T47D (cell line): ENCODE data around the gene OVCA2.

ENCODE experiments used
- DNase-seq, 2 experiments: peaks; one replicate each; pipeline versions ENCODE4 v3.0.0 to v3.0.0-alpha.2; 2011 to 2012; ENCODE audit warnings: low read depth in 1 of 2, low spot score in 1 of 2
- JUND ChIP-seq: IDR thresholded peaks from 2 replicates; pipeline ENCODE4 v1.6.1; 2012; ENCODE audit warnings: low read depth
- in situ Hi-C: cut with HindIII; loops from 2 replicates; pipeline ENCODE4 v1.10.0; 2016; ENCODE audit warnings: low sequenced_read_pairs, low pct_unique_long_range_greater_than_20kb

Gene OVCA2

DNA sequence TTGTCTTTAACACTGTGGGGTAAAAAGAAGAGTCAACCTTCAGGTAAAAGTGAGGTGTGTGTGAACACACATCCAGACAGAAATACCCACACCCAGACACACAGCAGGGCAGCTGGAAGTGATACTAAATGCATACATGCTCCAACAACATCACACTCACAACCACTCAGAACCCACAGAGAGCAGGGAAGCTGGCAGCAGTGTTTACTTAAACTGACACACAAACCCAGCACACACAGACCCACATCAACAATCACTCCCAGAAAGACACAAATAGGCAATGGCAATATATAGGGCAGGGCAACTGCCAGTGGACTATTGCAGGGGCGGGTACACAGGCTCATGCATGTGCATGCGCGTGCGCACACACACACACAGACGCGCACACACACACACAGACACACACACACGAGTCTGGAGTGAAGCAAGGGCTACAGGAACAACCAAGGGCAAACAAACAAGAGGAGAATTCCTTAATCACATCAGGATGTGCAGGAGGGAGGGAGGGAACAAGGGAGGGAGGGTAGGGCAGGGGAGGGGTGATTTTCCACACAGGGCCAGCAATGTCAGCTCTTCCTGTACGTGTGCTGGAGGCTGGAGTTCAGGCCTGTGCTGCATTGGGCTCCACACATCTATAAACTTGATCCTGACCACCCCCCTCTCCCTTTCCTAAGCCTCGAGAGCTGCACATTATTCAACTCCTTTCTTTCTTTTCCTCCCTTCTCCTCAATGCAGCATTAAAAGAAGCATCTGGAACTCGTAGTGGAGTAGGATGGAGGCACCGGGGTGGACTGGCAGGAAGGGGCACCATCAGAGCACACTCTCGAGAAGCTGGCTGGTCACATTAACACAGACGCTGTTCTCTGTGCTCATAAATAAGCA lies 43.2 kb downstream of the OVCA2 start:
- in situ Hi-C loops: no loop called here
- DNase-seq: no peak
- TF ChIP-seq JUND: no peak

DNA sequence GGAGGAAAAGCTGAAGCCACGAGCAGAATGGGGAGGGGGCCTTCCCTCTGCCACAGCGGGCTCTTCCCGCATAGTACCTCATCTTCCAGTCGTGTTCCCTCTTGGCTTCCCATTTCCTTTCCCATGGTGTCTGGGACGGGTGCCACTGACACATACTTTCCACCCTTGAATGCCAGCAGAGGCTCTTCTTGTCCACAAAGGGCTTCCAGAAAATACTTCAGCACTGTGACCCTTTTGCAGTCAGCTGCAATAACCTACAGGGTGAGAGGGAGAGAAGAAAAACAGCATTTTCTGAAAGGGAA lies 43.8 kb downstream of the OVCA2 start:
- DNase-seq: no peak
- no peak for TF ChIP-seq JUND
- in situ Hi-C loops: no loop called here

DNA sequence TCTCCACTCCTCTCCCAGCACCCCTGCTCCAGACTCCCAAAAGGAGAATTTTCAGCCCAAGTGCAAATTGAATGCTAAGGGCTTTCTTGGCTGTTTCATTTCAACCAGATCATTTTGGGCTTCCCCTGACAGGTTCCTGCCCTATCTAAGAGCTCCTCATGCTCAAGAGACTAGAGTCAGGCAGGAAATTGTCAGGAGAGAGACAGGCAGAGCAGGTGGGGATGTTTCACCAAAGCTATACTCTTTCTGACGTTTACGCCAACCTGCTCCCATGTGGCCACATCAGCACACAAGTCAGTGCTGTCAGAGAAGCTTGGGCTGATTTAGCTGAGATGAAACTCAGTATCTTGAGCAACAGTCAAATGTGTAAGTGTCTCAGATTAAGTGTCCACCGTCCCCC lies 44.5 kb downstream of the OVCA2 start:
- TF ChIP-seq JUND: no peak
- DNase-seq: no peak
- in situ Hi-C loops: no loop called here

DNA sequence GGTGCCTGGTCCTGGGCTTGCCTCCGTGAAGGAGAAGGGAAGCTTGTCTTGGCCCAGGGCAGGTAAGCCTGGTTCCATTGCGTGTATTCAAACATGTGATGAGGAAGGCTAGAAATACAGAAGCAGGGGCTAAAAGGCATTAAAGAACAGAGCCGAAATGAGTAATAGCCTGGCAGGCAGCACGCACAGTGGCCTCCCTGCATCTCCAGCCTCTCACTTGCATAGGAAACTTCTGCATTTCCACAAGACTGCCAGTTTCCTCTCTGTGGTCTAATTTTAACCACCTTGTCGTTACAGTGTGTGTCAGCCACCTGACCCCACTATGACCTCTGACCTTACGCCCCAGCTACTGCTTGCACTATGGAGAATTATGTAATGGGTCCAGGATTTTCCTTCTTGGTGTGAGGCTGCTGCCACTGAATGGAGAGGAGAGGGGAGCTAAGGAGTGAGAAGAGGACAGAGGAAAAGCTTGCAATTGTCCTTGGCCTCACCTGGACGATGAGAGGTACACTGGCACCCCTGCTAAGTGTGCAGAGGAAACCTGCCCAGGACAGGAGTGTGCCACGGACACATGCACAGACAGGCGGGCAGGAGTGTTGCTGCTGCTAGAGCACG lies 45.9 kb downstream of the OVCA2 start:
- in situ Hi-C loops: no loop called here
- no peak for TF ChIP-seq JUND
- DNase-seq: no peak

DNA sequence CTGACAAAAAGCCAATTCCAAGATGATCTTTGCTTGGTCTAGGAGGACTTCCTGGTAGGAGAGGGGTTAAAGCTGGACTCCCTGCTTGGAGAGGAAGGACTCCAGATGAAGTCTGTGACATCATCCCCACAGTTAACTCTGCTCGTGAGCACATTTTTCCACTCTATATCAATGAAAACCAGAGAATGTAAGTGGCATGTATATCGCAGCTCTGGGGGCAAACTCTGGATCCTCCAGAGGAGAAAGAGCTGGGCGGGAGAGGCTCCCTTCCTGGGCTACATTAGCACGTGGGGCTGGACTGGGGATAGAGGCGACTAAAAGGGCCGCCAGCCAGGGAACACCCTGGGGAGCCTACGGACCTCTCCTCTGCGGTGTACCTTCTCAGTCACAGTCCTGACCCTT lies 47.2 kb downstream of the OVCA2 start:
- in situ Hi-C loops: no loop called here
- no peak for TF ChIP-seq JUND
- no peak for DNase-seq

DNA sequence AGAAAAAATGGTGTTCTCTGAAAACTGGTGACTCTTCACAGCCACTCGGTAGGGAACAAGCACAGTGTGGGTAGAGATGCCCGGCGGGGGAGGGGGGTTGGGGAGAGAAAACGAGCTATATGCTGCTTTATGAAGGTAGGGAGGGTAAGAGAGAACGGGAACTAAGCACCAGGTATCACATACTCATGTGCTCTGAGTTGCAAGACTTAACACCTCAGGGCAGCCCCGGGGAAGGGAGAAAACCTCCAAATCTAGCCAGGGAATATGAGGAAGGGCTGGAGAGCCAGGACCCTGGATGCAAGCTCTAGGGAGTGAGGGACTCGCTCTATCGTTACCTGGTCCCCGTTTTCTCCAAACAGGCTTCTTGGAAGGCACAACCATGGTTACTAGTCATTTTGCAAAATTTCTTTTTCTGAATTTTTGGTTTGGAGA lies 48.4 kb downstream of the OVCA2 start:
- DNase-seq: no peak
- in situ Hi-C loops: no loop called here
- TF ChIP-seq JUND: no peak

DNA sequence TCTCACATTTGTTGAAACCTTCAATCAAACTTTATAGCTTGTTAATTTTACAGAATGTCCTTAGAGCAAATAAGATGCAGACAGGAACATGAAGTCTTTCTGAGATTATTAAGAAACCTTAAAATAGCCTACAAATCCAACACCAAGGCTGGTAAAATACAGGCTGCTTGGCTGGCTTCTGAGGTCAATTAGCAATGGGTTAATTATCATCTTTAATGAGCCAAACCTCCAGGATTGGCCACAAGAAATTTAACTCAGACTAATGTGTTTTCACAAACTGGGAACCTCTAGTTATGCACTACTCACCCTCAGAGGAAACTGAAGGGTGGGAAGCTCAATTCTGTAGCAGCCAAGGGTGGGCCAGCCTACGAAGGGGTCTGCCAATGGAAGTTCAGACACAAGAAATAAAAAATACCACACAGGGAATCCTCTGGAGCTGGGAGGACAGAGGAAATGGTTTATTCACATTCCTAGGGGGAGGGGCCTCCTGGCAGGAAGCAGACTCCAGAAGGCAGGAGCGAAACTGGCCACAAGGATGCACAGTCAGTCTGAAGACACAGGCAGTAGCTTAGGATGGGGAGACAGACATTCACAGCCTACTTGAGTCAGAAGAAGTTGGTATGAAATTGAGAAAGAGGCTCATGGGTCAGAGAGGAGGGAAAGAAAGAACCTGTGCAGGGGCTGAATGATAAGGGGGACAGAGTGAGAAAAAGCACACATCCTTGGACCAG lies 49.1 kb downstream of the OVCA2 start:
- in situ Hi-C loops: no loop called here
- no peak for TF ChIP-seq JUND
- peak in 1 of 2 experiments; percentile 46 for DNase-seq

DNA sequence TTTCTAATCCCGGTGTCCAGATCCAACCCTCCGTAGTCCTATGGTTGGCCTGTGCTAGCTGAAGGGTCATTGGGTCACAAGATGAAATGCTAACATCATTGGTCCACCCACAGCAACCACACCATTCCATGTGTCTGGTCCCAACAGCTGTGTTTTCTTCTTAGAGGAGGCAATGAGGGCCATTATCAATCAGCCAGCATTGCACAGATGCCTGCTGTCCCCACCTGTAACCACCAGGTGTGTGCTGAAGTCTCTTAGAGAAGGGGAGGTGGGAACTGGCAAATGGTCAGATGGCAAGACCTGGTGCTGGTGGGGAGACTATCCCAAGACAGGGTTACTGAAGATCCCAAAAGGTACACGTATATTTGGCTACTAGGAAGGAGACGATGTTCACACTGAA lies 50.4 kb downstream of the OVCA2 start:
- in situ Hi-C loops: no loop called here
- no peak for TF ChIP-seq JUND

More for the DNA sequence above, 50.4 kb downstream of the OVCA2 start:
- DNase-seq: no peak
